Esophagus squamous epithelium (tissue), 5 donors: ENCODE results near the gene PTCH1. TPM values are rescaled to one million over a fixed set of nuclear protein-coding genes. Genes with fewer than 3 reads are reported as not detected.

Experiments
- DNase-seq: peaks from one replicate; lab custom pipeline; 2025; lab: John Stamatoyannopoulos, UW
- H3K27ac ChIP-seq, 4 donors: fragments of 200-600 bp; sonication (generic); one replicate each; pipeline ENCODE4 v1.5.1; 2016 to 2019; ENCODE audit warnings: mild to moderate bottlenecking in 1 of 4
- H3K27me3 ChIP-seq, 4 donors: fragments of 200-600 bp; sonication (generic); 1 replicate in 3 of 4; 2 replicates in 1 of 4; pipeline versions ENCODE4 v1.5.1 to v1.6.0; 2017 to 2021; ENCODE audit warnings: antibody characterized with exemption in 1 of 4
- H3K36me3 ChIP-seq, 3 donors: fragments of 200-600 bp; sonication (generic); one replicate each; pipeline ENCODE4 v1.5.1; 2016 to 2019
- H3K4me1 ChIP-seq, 3 donors: fragments of 200-600 bp; sonication (generic); one replicate each; pipeline ENCODE4 v1.5.1; 2017 to 2019
- H3K4me3 ChIP-seq, 4 donors: fragments of 200-600 bp; sonication (generic); 1 replicate in 3 of 4; 2 replicates in 1 of 4; pipeline ENCODE4 v1.5.1; 2016 to 2019; ENCODE audit warnings: mild to moderate bottlenecking in 2 of 4, moderate library complexity in 1 of 4
- H3K9me3 ChIP-seq, 3 donors: fragments of 200-600 bp; sonication (generic); one replicate each; pipeline ENCODE4 v1.5.1; 2016 to 2019
- POLR2A ChIP-seq, 4 donors: fragments of 450-650 bp; IDR thresholded peaks; one replicate each; pipeline ENCODE4 v1.6.1; 2017; ENCODE audit warnings: antibody characterized with exemption in 4 of 4, mild to moderate bottlenecking in 4 of 4, moderate library complexity in 3 of 4
- WGBS, 2 donors: methylation state at CpG; one replicate each; pipeline ENCODE4 v1.1.5; 2018; 5-methylcytosine and 5-hydroxymethylcytosine counted together
- intact Hi-C: fragments of 100-400 bp; cut with DNase I; formaldehyde crosslinking; loops from one replicate; pipeline ENCODE4 v1.15.0; 2022
- total RNA-seq, 4 donors: library from RNA; depleted of rRNA; stranded (reverse); fragments of >200 nt; gene quantifications; one replicate each; pipeline ENCODE4 v1.1.0, GENCODE V29; 2016
- TF ChIP-seq, protein P1 (sequence below), 6 experiments: fragments of 450-650 bp in 4 of 6; fragments of 200-600 bp in 2 of 6; sonication (generic) in 2 of 6; IDR thresholded peaks; one replicate each; pipeline ENCODE4 v1.5.1; 2016 to 2019; ENCODE audit warnings: antibody characterized with exemption in 6 of 6, mild to moderate bottlenecking in 4 of 6, moderate library complexity in 4 of 6
- donor health status: DM: yes; HTN: yes; CAD: no.

The PTCH1 gene
- total RNA-seq, 4 donors from 2014 or later = 1.9 to 11.6 (median 3.5) TPM

DNA sequence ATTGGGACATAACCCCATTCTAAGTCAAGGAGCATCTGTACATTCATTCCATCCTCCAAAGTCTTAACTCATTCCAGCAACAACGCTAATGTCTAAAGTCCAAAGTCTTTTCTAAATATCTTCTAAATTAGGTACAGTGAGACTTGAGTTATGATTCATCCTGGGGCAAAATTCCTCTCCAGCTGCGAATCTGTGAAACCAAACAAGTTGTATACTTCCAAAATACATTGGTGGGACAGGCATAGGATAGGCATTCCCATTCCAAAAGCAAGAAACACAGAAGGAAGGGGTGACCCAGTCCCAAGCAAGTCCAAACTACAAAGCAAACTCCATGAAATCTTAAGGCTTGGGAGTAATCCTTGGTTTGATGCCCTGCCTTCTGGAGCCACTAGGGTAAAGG lies 101.6 kb downstream of the PTCH1 start:
- TF ChIP-seq, protein P1, sequence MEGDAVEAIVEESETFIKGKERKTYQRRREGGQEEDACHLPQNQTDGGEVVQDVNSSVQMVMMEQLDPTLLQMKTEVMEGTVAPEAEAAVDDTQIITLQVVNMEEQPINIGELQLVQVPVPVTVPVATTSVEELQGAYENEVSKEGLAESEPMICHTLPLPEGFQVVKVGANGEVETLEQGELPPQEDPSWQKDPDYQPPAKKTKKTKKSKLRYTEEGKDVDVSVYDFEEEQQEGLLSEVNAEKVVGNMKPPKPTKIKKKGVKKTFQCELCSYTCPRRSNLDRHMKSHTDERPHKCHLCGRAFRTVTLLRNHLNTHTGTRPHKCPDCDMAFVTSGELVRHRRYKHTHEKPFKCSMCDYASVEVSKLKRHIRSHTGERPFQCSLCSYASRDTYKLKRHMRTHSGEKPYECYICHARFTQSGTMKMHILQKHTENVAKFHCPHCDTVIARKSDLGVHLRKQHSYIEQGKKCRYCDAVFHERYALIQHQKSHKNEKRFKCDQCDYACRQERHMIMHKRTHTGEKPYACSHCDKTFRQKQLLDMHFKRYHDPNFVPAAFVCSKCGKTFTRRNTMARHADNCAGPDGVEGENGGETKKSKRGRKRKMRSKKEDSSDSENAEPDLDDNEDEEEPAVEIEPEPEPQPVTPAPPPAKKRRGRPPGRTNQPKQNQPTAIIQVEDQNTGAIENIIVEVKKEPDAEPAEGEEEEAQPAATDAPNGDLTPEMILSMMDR (IDR thresholded peaks at IDR 0.05) = no peak
- no peaks in the 10 kb centered on the region for H3K27me3 ChIP-seq
- no peaks in the 10 kb centered on the region for H3K4me1 ChIP-seq
- H3K36me3 ChIP-seq = no peaks in the 10 kb centered on the region
- no peak for DNase-seq
- no peak overlapping the region for H3K27ac ChIP-seq
- intact Hi-C loops = no loop called here
- no peaks in the 10 kb centered on the region for H3K9me3 ChIP-seq
- 88 to 94% methylated on average over 2 of the region's 2 CpGs for WGBS, 2 donors
- no peak overlapping the region for H3K4me3 ChIP-seq

DNA sequence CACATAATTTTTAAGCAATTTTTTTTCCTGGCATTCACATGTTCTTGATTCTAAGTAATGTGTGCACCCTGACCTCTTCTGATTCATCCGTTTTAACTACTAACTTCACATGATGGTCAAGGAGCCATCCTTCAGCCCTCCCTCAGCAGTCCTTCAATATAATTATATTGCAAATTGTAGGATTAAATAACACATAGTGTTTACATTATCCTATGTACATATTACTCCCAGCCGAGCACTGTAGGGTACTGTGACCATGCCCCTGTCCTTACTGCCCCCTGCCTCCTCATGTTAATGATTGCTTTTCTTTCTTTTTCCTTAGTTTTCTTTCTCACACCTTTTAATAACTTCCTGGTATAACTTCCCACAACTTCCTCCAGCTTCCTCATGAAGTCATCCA lies 103.0 kb downstream of the PTCH1 start:
- Histone ChIP-seq H3K27ac (no peak overlapping the region), H3K9me3 (no peaks in the 10 kb centered on the region), H3K27me3 (no peaks in the 10 kb centered on the region), H3K4me3 (no peak overlapping the region), H3K36me3 (no peaks in the 10 kb centered on the region), H3K4me1 (no peaks in the 10 kb centered on the region)
- TF ChIP-seq, protein P1 (IDR thresholded peaks at IDR 0.05) = no peak
- TF ChIP-seq POLR2A (IDR thresholded peaks at IDR 0.05) = no peak
- DNase-seq = no peak
- intact Hi-C loops = no loop called here
- 77 to 87% methylated on average over 2 of the region's 2 CpGs for WGBS, 2 donors

DNA sequence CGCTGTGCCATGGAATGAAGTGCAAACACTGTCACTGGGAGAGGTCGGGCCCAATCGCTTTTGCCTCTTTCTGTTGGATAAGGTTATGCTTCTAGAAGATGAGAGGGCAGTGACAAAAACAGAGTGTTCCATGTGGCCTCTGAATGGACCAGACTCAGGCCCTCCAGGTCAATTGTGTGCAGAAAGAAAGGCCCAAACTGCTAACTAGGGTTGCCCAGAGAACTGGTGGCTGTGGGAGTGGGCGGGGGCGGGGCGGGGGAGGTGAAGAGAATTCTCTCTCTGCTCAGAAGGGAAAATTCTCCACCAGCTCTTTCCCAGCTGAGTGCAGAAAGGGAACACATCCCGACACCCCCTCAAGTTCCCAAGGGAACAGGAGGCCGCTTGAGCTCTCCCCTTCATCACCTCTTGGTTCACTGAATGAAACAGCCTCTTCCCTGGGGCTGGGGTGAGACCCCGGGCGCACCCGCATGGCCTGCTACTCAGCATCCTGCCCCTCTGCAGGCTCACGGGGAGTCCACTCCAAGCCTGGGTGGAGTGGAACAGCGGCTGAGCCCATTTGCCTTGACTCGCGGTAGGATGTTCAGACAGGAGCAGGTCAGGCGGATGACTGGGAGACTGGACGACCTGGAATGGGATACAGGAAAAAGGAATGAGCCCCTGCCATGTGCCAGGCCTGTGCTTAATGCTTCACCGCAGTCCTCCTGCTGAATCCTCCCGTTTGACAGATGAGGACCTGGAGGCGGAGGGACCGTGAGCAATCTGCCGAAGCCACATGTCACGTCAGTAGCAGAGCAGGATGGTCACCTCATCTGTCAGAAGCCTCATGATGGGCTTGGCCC lies 105.5 kb downstream of the PTCH1 start:
- H3K4me1 ChIP-seq = no peaks in the 10 kb centered on the region
- H3K27me3 ChIP-seq = no peaks in the 10 kb centered on the region
- no peaks in the 10 kb centered on the region for H3K36me3 ChIP-seq
- no peak overlapping the region for H3K4me3 ChIP-seq
- H3K9me3 ChIP-seq = no peaks in the 10 kb centered on the region
- TF ChIP-seq, protein P1 (IDR thresholded peaks at IDR 0.05) = no peak
- TF ChIP-seq POLR2A (IDR thresholded peaks at IDR 0.05) = no peak
- no peak overlapping the region for H3K27ac ChIP-seq
- intact Hi-C loops = no loop called here
- DNase-seq = no peak
- 90 to 92% methylated on average over 11 to 16 of the region's 23 CpGs for WGBS, 2 donors

DNA sequence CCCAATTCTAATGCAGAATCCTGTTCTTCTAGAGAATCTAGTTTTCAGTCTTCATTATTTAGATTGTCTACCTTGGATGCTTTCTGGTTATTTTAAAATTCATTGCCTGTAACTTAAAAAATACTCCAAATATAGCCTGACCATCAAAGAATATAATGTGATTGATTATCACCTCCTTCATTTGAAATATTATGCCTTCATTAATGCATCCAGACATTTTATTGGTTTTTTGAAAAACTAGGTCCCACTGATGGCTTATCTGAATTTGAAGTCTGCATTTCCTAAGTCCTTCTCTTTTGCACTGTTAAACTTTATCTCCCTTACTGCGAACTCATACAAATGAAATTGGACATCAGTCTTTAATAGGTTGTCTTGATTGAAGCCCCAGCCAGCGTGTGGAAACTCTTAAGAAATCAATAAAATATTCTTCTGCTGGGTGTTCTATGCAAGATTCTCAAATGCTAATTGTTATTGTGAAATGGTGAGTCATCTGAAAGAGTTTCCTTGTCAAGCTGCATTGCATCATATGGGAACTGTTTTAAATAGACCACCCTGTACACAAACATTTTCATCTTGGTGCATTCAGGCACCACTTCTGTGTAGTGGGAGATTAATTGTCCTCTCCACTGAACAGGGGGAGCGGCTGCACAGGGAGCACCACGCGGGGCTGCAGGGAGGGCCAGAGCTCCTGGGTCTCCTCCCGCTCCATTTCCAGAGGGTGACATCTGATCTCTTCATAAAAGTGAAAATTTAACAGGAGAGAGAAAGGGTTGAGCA lies 106.9 kb downstream of the PTCH1 start:
- no peaks in the 10 kb centered on the region for H3K9me3 ChIP-seq
- no peak for DNase-seq
- no peak for TF ChIP-seq POLR2A (IDR thresholded peaks at IDR 0.05)
- TF ChIP-seq, protein P1 (IDR thresholded peaks at IDR 0.05) = no peak
- WGBS, 2 donors = 52 to 72% methylated on average over 6 of the region's 6 CpGs
- no peaks in the 10 kb centered on the region for H3K27me3 ChIP-seq
- H3K4me3 ChIP-seq = no peak overlapping the region
- H3K4me1 ChIP-seq = no peaks in the 10 kb centered on the region
- intact Hi-C loops = no loop called here
- no peak overlapping the region for H3K27ac ChIP-seq
- no peaks in the 10 kb centered on the region for H3K36me3 ChIP-seq

DNA sequence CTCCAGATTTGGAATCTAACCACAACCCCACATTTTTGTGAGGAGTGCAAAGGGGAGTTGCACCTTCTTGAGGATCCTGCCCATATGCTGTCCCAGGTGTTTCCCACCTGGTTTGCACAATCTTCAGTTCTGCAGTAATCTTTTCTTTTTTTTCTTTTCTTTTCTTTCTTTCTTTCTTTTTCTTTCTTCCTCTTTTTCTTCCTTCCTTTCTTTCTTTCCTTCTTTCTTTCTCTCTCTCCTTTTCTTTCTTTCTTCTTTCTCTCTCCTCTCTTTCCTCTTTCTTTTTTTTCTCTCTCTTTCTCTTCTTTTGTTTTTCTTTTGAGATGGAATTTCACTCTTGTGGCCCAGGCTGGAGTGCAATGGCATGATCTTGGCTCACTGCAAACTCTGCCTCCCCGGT lies 109.2 kb downstream of the PTCH1 start:
- DNase-seq = no peak
- Histone ChIP-seq H3K9me3 (no peaks in the 10 kb centered on the region), H3K36me3 (no peaks in the 10 kb centered on the region), H3K4me1 (no peaks in the 10 kb centered on the region), H3K4me3 (no peak overlapping the region), H3K27ac (no peak overlapping the region), H3K27me3 (no peaks in the 10 kb centered on the region)
- TF ChIP-seq POLR2A (IDR thresholded peaks at IDR 0.05) = no peak
- TF ChIP-seq, protein P1 (IDR thresholded peaks at IDR 0.05) = no peak
- intact Hi-C loops = no loop called here
- WGBS, 2 donors = 87 to 100% methylated on average over 1 of the region's 1 CpG
